Brain microvascular endothelial cell (primary cell): Measurements from ENCODE around the gene HLA-A.

Source experiments
- DNase-seq: peaks from one replicate; pipeline ENCODE4 v3.0.0-alpha.2; 2020
- H3K27ac ChIP-seq: fragments of 250-450 bp; sonication (Bioruptor Pico); 2 replicates; pipeline ENCODE4 v1.5.1; 2020; ENCODE audit warnings: mild to moderate bottlenecking, moderate library complexity
- H3K27me3 ChIP-seq: fragments of 250-450 bp; sonication (Bioruptor Pico); replicated peaks from 2 replicates; pipeline ENCODE4 v1.5.1; 2020; ENCODE audit warnings: mild to moderate bottlenecking
- H3K36me3 ChIP-seq: fragments of 250-450 bp; sonication (Bioruptor Pico); replicated peaks from 2 replicates; pipeline ENCODE4 v1.5.1; 2020; ENCODE audit warnings: mild to moderate bottlenecking
- H3K4me3 ChIP-seq: 2 replicates; pipeline ENCODE4 v1.5.1; 2011; ENCODE audit warnings: low read depth, mild to moderate bottlenecking, control low read depth, low read length, moderate library complexity
- CTCF ChIP-seq: IDR thresholded peaks from 2 replicates; pipeline ENCODE4 v1.5.1; 2011; ENCODE audit warnings: low read depth, mild to moderate bottlenecking, moderate library complexity, low read length, control low read depth, inconsistent platforms; ENCODE audit errors: missing control alignments
- in situ Hi-C: cut with HindIII; loops from 2 replicates; pipeline ENCODE4 v1.10.0; 2017; ENCODE audit warnings: low sequenced_read_pairs, low pct_ligation_motif_present

The HLA-A gene

GRCh38 chr6:29908710-29909109, 33.6 kb upstream of the HLA-A start:
- no peak overlapping the region for H3K27ac ChIP-seq
- no peaks in the 10 kb centered on the region for H3K36me3 ChIP-seq
- no peak overlapping the region for H3K4me3 ChIP-seq
- DNase-seq: no peak
- in situ Hi-C loops: no loop called here
- H3K27me3 ChIP-seq: no peaks in the 10 kb centered on the region
- TF ChIP-seq CTCF: no peak

- TF ChIP-seq CTCF: no peak
- no peaks in the 10 kb centered on the region for H3K27me3 ChIP-seq
- H3K36me3 ChIP-seq: no peaks in the 10 kb centered on the region
- no peak overlapping the region for H3K4me3 ChIP-seq
- H3K27ac ChIP-seq: no peak overlapping the region
- in situ Hi-C loops: no loop called here
- no peak for DNase-seq
These were observed 32.3 kb upstream of the HLA-A start for GRCh38 chr6:29909985-29910384.

- no peak for TF ChIP-seq CTCF
- H3K36me3 ChIP-seq: no peaks in the 10 kb centered on the region
- H3K27me3 ChIP-seq: no peaks in the 10 kb centered on the region
- no peak for DNase-seq
- H3K4me3 ChIP-seq: no peak overlapping the region
- H3K27ac ChIP-seq: no peak overlapping the region
- in situ Hi-C loops: no loop called here
These were observed 29.5 kb upstream of the HLA-A start for GRCh38 chr6:29912840-29913239.

GRCh38 chr6:29916741-29917140, 25.6 kb upstream of the HLA-A start:
- no peak for DNase-seq
- H3K36me3 ChIP-seq: no peaks in the 10 kb centered on the region
- H3K4me3 ChIP-seq: no peak overlapping the region
- no peak overlapping the region for H3K27ac ChIP-seq
- in situ Hi-C loops: no loop called here
- peaks cover 3% of the 10 kb centered on the region for H3K27me3 ChIP-seq
- no peak for TF ChIP-seq CTCF

- H3K4me3 ChIP-seq: no peak overlapping the region
- TF ChIP-seq CTCF: no peak
- in situ Hi-C loops: no loop called here
- H3K27ac ChIP-seq: no peak overlapping the region
- no peak for DNase-seq
- no peaks in the 10 kb centered on the region for H3K36me3 ChIP-seq
- H3K27me3 ChIP-seq: peaks cover 3% of the 10 kb centered on the region
These were observed 24.5 kb upstream of the HLA-A start for GRCh38 chr6:29917857-29918256.
